Activated naive CD8-positive, alpha-beta T cell treated with anti-CD3 and anti-CD28 coated beads for 36 hours (primary cell): Measurements from ENCODE around the gene PEX14. TPM values are rescaled to one million over a fixed set of nuclear protein-coding genes. Genes with fewer than 3 reads are reported as not detected.
A peak's percentile ranks its signal among the peaks of the same experiment; 100 is the strongest.

Source experiments
- DNase-seq: peaks from one replicate; pipeline ENCODE4 v3.0.0; 2021
- H3K27ac Mint-ChIP-seq: one replicate; pipeline ENCODE4 v1.8.0; 2022; ENCODE audit warnings: mild to moderate bottlenecking, moderate library complexity, mixed read lengths
- H3K27me3 Mint-ChIP-seq: one replicate; pipeline ENCODE4 v1.8.0; 2022; ENCODE audit warnings: mild to moderate bottlenecking, mixed read lengths
- H3K36me3 Mint-ChIP-seq: one replicate; pipeline ENCODE4 v1.8.0; 2021; ENCODE audit warnings: mild to moderate bottlenecking, mixed read lengths
- H3K4me1 Mint-ChIP-seq: one replicate; pipeline ENCODE4 v1.8.0; 2021; ENCODE audit warnings: mixed read lengths
- H3K4me3 Mint-ChIP-seq: one replicate; pipeline ENCODE4 v1.8.0; 2022; ENCODE audit warnings: mild to moderate bottlenecking, moderate library complexity, mixed read lengths
- H3K9me3 Mint-ChIP-seq: one replicate; pipeline ENCODE4 v1.8.0; 2022; ENCODE audit warnings: mixed read lengths
- total RNA-seq, 2 experiments: library from RNA; stranded (reverse); gene quantifications; one replicate each; pipeline ENCODE4 v1.2.3, GENCODE V29; 2021

PEX14 gene
- total RNA-seq, 2 experiments from 2014 or later: 19.1 to 19.6 TPM

DNA sequence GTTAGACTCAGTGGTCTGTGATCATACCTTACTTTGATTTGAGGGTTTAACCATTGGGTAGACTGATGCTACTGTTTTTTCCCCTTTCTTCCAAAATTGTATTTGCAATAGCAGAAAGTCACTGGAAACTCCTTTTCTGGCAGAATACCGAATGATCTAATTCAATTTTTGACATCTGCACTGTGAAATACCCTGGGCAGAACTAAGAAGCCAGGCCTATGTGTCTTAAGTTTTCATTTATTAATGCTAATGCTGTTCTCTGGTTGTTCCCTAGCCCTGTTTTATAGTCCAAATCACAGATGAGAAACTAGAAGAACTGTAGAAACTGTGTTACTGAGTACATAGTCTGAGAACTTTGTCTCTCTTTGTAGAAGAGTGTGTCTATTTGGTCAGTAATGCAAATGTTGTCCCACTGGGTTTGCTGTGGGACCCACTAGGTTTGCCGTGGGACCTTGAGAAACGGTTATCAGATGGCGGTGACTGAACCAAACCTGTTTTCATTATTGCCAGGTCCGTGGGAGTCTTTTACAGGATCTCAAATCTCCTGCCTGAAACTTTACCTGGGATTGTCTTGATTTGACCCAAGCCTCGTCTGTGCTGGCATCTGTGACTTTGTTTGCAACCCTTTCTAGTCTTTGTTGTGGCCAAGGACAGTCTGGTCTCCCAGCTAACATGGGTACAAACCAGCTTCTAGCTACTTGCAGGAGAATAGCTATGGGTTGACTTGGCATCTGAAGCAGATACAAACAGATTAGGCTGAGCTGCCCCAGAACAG lies 41.4 kb downstream of the PEX14 start:
- Mint-ChIP-seq H3K27me3 (no peaks in the 10 kb centered on the region), H3K27ac (no peak overlapping the region), H3K36me3 (peaks cover 7% of the 10 kb centered on the region), H3K4me3 (no peak overlapping the region), H3K9me3 (no peaks in the 10 kb centered on the region), H3K4me1 (peaks cover 71% of the 10 kb centered on the region)
- DNase-seq: no peak

- H3K4me3 Mint-ChIP-seq: no peak overlapping the region
- no peak overlapping the region for H3K27ac Mint-ChIP-seq
- H3K4me1 Mint-ChIP-seq: peaks cover 71% of the 10 kb centered on the region
- peaks cover 10% of the 10 kb centered on the region for H3K36me3 Mint-ChIP-seq
- no peak for DNase-seq
- H3K9me3 Mint-ChIP-seq: no peaks in the 10 kb centered on the region
- no peaks in the 10 kb centered on the region for H3K27me3 Mint-ChIP-seq
Observed at GRCh38 chr1:10516925-10517676, 42.4 kb downstream of the PEX14 start.

- Mint-ChIP-seq H3K4me1 (peaks cover 72% of the 10 kb centered on the region), H3K36me3 (peaks cover 10% of the 10 kb centered on the region), H3K9me3 (no peaks in the 10 kb centered on the region), H3K27me3 (no peaks in the 10 kb centered on the region), H3K27ac (no peak overlapping the region), H3K4me3 (no peak overlapping the region)
- no peak for DNase-seq
Observed at GRCh38 chr1:10517677-10517982, 42.9 kb downstream of the PEX14 start.

GRCh38 chr1:10519016-10519417 lies 44.3 kb downstream of the PEX14 start:
- no peaks in the 10 kb centered on the region for H3K27me3 Mint-ChIP-seq
- H3K4me1 Mint-ChIP-seq: peaks cover 60% of the 10 kb centered on the region

GRCh38 chr1:10520497-10520896 lies 45.7 kb downstream of the PEX14 start:
- Mint-ChIP-seq H3K27me3 (no peaks in the 10 kb centered on the region), H3K9me3 (no peaks in the 10 kb centered on the region), H3K4me1 (peaks cover 56% of the 10 kb centered on the region), H3K27ac (no peak overlapping the region), H3K4me3 (no peak overlapping the region), H3K36me3 (peaks cover 13% of the 10 kb centered on the region)
- no peak for DNase-seq

More at GRCh38 chr1:10519016-10519417, 44.3 kb downstream of the PEX14 start:
- Mint-ChIP-seq H3K4me3 (no peak overlapping the region), H3K27ac (no peak overlapping the region), H3K9me3 (no peaks in the 10 kb centered on the region), H3K36me3 (peaks cover 11% of the 10 kb centered on the region)
- no peak for DNase-seq

- Mint-ChIP-seq H3K4me1 (peaks cover 51% of the 10 kb centered on the region), H3K27ac (peak overlapping the region; percentile 56), H3K9me3 (no peaks in the 10 kb centered on the region), H3K27me3 (no peaks in the 10 kb centered on the region), H3K4me3 (no peak overlapping the region), H3K36me3 (peaks cover 13% of the 10 kb centered on the region)
- DNase-seq: no peak
Observed at GRCh38 chr1:10520952-10521351, 46.2 kb downstream of the PEX14 start.

DNA sequence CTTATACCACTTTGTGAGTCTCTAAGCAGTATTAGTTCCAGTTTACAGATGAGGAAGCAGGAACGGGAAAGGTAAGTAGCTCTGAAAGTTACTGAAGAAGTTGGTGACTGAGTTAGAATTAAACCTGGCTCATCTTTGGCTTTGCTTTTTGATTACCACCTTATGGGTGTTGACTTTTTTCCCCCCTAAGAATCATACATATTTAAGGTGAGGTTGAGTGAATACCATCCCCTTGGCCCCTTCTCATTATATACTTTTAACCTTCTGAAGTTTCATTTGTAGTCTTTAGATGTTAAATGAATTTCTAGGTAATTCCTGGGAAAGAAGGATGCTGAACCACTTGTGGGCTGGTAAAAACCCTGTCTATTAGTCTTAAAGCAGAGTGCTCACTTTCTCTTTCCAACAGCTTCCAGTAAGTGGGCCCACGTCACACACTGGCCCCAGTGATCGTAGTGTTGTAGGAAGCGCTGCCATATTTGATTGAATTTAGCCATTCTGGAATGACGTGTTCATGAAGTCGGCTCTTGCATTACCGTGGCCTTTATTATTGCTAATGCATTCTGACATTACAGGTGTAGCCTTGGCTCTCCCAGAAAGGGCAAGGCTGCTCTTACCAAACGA lies 46.9 kb downstream of the PEX14 start:
- H3K36me3 Mint-ChIP-seq: peaks cover 13% of the 10 kb centered on the region
- H3K27me3 Mint-ChIP-seq: no peaks in the 10 kb centered on the region
- DNase-seq: no peak
- H3K9me3 Mint-ChIP-seq: no peaks in the 10 kb centered on the region
- H3K4me3 Mint-ChIP-seq: no peak overlapping the region
- H3K27ac Mint-ChIP-seq: peak overlapping the region; percentile 56
- H3K4me1 Mint-ChIP-seq: peaks cover 45% of the 10 kb centered on the region

DNA sequence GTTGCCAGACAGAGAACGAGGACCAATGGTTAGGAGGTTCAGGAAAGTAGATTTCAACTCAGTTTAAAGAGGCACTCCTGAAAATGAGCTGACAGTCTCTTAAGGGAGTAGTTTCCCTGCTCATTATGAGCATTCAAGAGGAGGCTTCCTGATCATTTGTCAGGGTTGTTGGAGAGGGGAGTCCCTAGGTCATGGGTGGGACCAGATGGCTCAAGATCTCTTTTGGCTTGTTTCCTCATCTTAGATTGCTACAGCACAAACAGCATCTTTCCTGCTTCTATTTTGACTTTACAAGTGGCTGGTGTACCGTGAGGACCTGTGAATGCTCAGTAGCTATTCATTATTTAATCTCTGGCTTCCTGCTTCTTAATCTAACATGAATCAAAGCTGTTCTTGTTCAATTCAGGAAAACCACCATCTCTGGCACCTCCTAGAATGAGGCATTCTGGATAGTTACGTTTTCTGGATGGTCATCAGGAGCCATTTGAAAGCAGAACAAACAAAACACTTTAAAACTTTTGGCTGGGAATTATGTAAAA lies 47.6 kb downstream of the PEX14 start:
- no peaks in the 10 kb centered on the region for H3K27me3 Mint-ChIP-seq

GRCh38 chr1:10525208-10525607 lies 50.5 kb downstream of the PEX14 start:
- Mint-ChIP-seq H3K27ac (no peak overlapping the region), H3K27me3 (no peaks in the 10 kb centered on the region), H3K4me3 (no peak overlapping the region), H3K36me3 (peaks cover 11% of the 10 kb centered on the region), H3K9me3 (no peaks in the 10 kb centered on the region), H3K4me1 (peaks cover 40% of the 10 kb centered on the region)
- no peak for DNase-seq

More for the DNA sequence above, 47.6 kb downstream of the PEX14 start:
- Mint-ChIP-seq H3K27ac (no peak overlapping the region), H3K4me1 (peaks cover 40% of the 10 kb centered on the region), H3K9me3 (no peaks in the 10 kb centered on the region), H3K4me3 (no peak overlapping the region), H3K36me3 (peaks cover 13% of the 10 kb centered on the region)
- DNase-seq: no peak

- DNase-seq: no peak
- Mint-ChIP-seq H3K9me3 (no peaks in the 10 kb centered on the region), H3K27me3 (no peaks in the 10 kb centered on the region), H3K4me3 (no peak overlapping the region), H3K27ac (no peak overlapping the region), H3K36me3 (peaks cover 5% of the 10 kb centered on the region), H3K4me1 (peaks cover 17% of the 10 kb centered on the region)
Observed at GRCh38 chr1:10528066-10529014, 53.6 kb downstream of the PEX14 start.

DNA sequence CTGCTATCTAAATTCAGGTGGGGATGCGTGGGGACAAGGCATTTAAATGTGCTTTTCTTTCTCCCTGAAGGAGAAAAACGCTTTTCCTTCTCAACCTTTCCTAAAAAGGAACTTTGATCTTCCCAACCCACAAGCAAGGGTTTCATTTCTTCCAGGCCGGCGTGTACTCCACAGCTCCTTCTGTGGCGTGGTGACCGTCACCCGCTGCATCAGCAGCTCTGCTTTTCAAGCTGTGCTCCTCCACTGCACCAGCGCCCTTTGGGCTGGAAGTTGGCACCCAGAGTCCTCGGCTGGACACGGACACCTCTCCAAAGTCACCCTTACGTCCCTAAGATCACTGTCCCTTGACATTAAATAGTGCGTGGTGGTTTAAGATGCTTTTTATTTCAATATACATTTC lies 54.3 kb downstream of the PEX14 start:
- no peak for DNase-seq
- Mint-ChIP-seq H3K36me3 (peaks cover 3% of the 10 kb centered on the region), H3K27me3 (no peaks in the 10 kb centered on the region), H3K4me1 (peaks cover 17% of the 10 kb centered on the region), H3K4me3 (no peak overlapping the region), H3K9me3 (no peaks in the 10 kb centered on the region), H3K27ac (no peak overlapping the region)

DNA sequence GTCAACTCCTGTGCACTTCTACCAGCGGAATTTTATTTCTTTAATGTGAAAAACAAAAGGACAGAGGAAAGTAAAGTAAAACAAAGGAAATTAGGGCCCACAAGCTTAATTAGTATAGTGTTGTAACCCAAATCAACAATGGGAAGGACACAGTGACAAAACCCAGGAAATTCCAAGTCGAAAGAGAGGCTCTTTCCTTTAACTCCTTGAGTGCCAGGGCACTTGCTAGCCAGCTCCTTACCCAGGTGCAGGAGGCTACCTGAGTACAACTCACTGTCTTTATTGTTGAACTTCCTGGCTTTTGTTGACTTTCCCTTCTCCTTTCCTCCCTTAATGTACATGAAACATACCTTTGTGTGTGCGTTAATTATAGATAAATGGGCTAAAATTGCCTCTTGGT lies 55.0 kb downstream of the PEX14 start:
- no peaks in the 10 kb centered on the region for H3K9me3 Mint-ChIP-seq
- H3K4me1 Mint-ChIP-seq: peaks cover 21% of the 10 kb centered on the region
- peaks cover 4% of the 10 kb centered on the region for H3K36me3 Mint-ChIP-seq
- no peak overlapping the region for H3K4me3 Mint-ChIP-seq
- no peak for DNase-seq
- no peak overlapping the region for H3K27ac Mint-ChIP-seq
- H3K27me3 Mint-ChIP-seq: no peaks in the 10 kb centered on the region

DNA sequence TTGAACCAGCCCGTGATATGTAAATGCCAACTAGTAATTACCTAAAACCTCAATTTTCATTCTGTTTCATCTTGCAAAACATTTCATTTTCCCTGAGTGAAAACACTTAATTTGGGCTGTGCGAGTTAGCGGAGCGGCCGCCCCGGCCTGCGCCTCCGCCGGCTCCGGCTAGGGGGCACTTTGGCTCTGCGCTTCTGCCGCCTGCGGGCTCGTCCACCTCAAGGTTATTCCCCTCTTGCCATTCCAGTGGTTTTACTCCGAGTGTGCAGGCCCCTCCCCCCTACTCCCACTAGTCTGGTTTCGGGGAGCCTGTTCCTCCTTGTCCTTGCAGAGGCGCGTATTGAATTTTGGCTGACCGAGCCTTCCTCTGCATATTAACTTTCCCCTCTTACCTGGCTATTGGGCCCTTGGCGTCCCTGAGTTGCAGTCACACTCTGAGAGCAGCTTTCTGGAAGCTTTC lies 55.6 kb downstream of the PEX14 start:
- H3K27me3 Mint-ChIP-seq: no peaks in the 10 kb centered on the region
- no peak overlapping the region for H3K27ac Mint-ChIP-seq
- no peaks in the 10 kb centered on the region for H3K9me3 Mint-ChIP-seq
- no peak for DNase-seq
- H3K4me1 Mint-ChIP-seq: peaks cover 18% of the 10 kb centered on the region
- H3K4me3 Mint-ChIP-seq: no peak overlapping the region
- H3K36me3 Mint-ChIP-seq: peaks cover 4% of the 10 kb centered on the region

GRCh38 chr1:10530756-10531495 lies 56.2 kb downstream of the PEX14 start:
- H3K9me3 Mint-ChIP-seq: no peaks in the 10 kb centered on the region
- no peak overlapping the region for H3K27ac Mint-ChIP-seq
- H3K4me3 Mint-ChIP-seq: no peak overlapping the region
- peaks cover 8% of the 10 kb centered on the region for H3K36me3 Mint-ChIP-seq
- no peaks in the 10 kb centered on the region for H3K27me3 Mint-ChIP-seq
- DNase-seq: no peak
- H3K4me1 Mint-ChIP-seq: peaks cover 17% of the 10 kb centered on the region
